HCT116 (cell line): ENCODE measurements around the gene KRAS. TPM values are rescaled to one million over a fixed set of nuclear protein-coding genes. Genes with fewer than 3 reads are reported as not detected.

Experiments used
- ATAC-seq: fragments of 200-7000 bp; cut with Tn5 transposase; 2 replicates; pipeline ENCODE4 v1.9.1; 2020; ENCODE audit warnings: mild to moderate bottlenecking, moderate library complexity
- BruUV-seq: library from RNA; stranded (reverse); fragments of 400-500 nt; replicated peaks from 2 replicates; lab custom pipeline; 2021; lab: Mats Ljungman, UMichigan
- CTCF ChIA-PET: fragments of 300-600 bp; sonication (Branson Sonifier 250); formaldehyde crosslinking; loops from one replicate; lab custom pipeline; 2021; ENCODE audit warnings: antibody characterized with exemption; lab: Charles Lee
- POLR2A ChIA-PET: fragments of 300-600, 350-600 bp; sonication (Branson Sonifier 250); formaldehyde crosslinking; loops from one replicate; lab custom pipeline; 2021; ENCODE audit warnings: antibody characterized with exemption; lab: Charles Lee
- RAD21 ChIA-PET, 2 experiments: fragments of 300-600 bp; sonication (Branson Sonifier 250); formaldehyde crosslinking; loops; one replicate each; lab custom pipeline; 2023; ENCODE audit warnings: low total read pairs in 2 of 2; ENCODE audit not compliant: uncharacterized antibody in 2 of 2, unreplicated experiment in 2 of 2, low non-redundant PET in 1 of 2; lab: Charles Lee
- DNase-seq: peaks from one replicate; pipeline ENCODE4 v3.0.0-alpha.2; 2010; ENCODE audit warnings: low read depth, low spot score
- H2AFZ ChIP-seq: fragments of 200-600 bp; shearing (Covaris generic), sonication (generic); 2 replicates; pipeline ENCODE4 v1.6.1; 2017; ENCODE audit warnings: low read depth, mixed run types, mixed read lengths, antibody characterized with exemption, low read length; ENCODE audit not compliant: poor library complexity, severe bottlenecking
- H3K27ac ChIP-seq: 2 replicates; pipeline ENCODE4 v1.5.1; 2012; ENCODE audit warnings: low read depth, low read length
- H3K27me3 ChIP-seq: fragments of 200-600 bp; sonication (generic); 2 replicates; pipeline ENCODE4 v1.6.1; 2016; ENCODE audit warnings: mixed run types, low read length, mixed read lengths; ENCODE audit not compliant: insufficient read depth
- H3K36me3 ChIP-seq, 2 experiments: fragments of 200-500 bp in 1 of 2; fragments of 200-600 bp in 1 of 2; sonication (Bioruptor generic) in 1 of 2; sonication (generic) in 1 of 2; 2 replicates each; pipeline versions ENCODE4 v1.5.1 to v1.6.1; 2014 to 2016; ENCODE audit warnings: low read length in 2 of 2, inconsistent platforms in 1 of 2, mixed read lengths in 1 of 2, mixed run types in 1 of 2; ENCODE audit not compliant: insufficient read depth in 2 of 2, control insufficient read depth in 1 of 2
- H3K4me1 ChIP-seq, 2 experiments: fragments of 200-600 bp in 1 of 2; sonication (generic) in 1 of 2; 2 replicates each; pipeline versions ENCODE4 v1.5.1 to v1.6.1; 2012 to 2017; ENCODE audit warnings: low read length in 2 of 2, inconsistent platforms in 1 of 2, mild to moderate bottlenecking in 1 of 2, mixed read lengths in 1 of 2, mixed run types in 1 of 2, moderate library complexity in 1 of 2; ENCODE audit not compliant: insufficient read depth in 2 of 2, control insufficient read depth in 1 of 2
- H3K4me2 ChIP-seq: fragments of 200-600 bp; sonication (generic); 2 replicates; pipeline ENCODE4 v1.6.1; 2017; ENCODE audit warnings: mixed run types, low read length, mixed read lengths
- H3K4me3 ChIP-seq, 2 experiments: fragments of 200-600 bp in 1 of 2; sonication (generic) in 1 of 2; replicated peaks in 1 of 2; 2 replicates each; pipeline ENCODE4 v1.5.1; 2011 to 2016; ENCODE audit warnings: low read length in 2 of 2, control low read depth in 1 of 2, low read depth in 1 of 2, mild to moderate bottlenecking in 1 of 2, mixed read lengths in 1 of 2, mixed run types in 1 of 2
- H3K79me2 ChIP-seq: fragments of 200-600 bp; sonication (generic); 2 replicates; pipeline ENCODE4 v1.6.1; 2017; ENCODE audit warnings: mild to moderate bottlenecking, mixed run types, low read length, moderate library complexity, mixed read lengths; ENCODE audit not compliant: insufficient read depth
- H3K9ac ChIP-seq: fragments of 200-600 bp; sonication (generic); 2 replicates; pipeline ENCODE4 v1.6.1; 2016; ENCODE audit warnings: low read length, mixed read lengths
- H3K9me2 ChIP-seq: fragments of 200-600 bp; sonication (generic), shearing (Covaris generic); 2 replicates; pipeline ENCODE4 v1.6.1; 2017; ENCODE audit warnings: mixed run types, mild to moderate bottlenecking, moderate library complexity; ENCODE audit not compliant: insufficient read depth
- H3K9me3 ChIP-seq, 2 experiments: fragments of 200-500 bp in 1 of 2; fragments of 200-600 bp in 1 of 2; sonication (Bioruptor generic) in 1 of 2; sonication (generic) in 1 of 2; 2 replicates each; pipeline ENCODE4 v1.6.1; 2014 to 2017; ENCODE audit warnings: low read length in 2 of 2, mixed read lengths in 2 of 2, inconsistent platforms in 1 of 2, low read depth in 1 of 2, mild to moderate bottlenecking in 1 of 2, mixed run types in 1 of 2, moderate library complexity in 1 of 2; ENCODE audit not compliant: control insufficient read depth in 1 of 2, insufficient read depth in 1 of 2
- H4K20me1 ChIP-seq: fragments of 200-600 bp; sonication (generic), shearing (Covaris generic); 2 replicates; pipeline ENCODE4 v1.6.1; 2017; ENCODE audit warnings: mixed run types, mild to moderate bottlenecking, moderate library complexity; ENCODE audit not compliant: insufficient read depth
- CBX3 ChIP-seq: IDR thresholded peaks from 2 replicates; pipeline ENCODE4 v1.6.1; 2012; ENCODE audit warnings: low read depth
- CEBPB ChIP-seq: IDR thresholded peaks from 2 replicates; pipeline ENCODE4 v1.6.1; 2012; ENCODE audit warnings: low read depth
- ELF1 ChIP-seq: IDR thresholded peaks from 2 replicates; pipeline ENCODE4 v1.6.1; 2012; ENCODE audit warnings: low read depth, borderline replicate concordance
- FOSL1 ChIP-seq: IDR thresholded peaks from 2 replicates; pipeline ENCODE4 v1.6.1; 2012; ENCODE audit warnings: low read depth
- POLR2A ChIP-seq: IDR thresholded peaks from 2 replicates; pipeline ENCODE4 v1.7.0; 2011; ENCODE audit warnings: borderline replicate concordance; ENCODE audit not compliant: insufficient read depth, insufficient read length; ENCODE audit errors: extremely low read depth
- POLR2AphosphoS5 ChIP-seq: IDR thresholded peaks from 2 replicates; pipeline ENCODE4 v1.6.1; 2011; ENCODE audit warnings: mild to moderate bottlenecking, low read depth, low read length, moderate library complexity
- RAD21 ChIP-seq: IDR thresholded peaks from 2 replicates; pipeline ENCODE4 v1.6.1; 2012; ENCODE audit warnings: low read depth, mild to moderate bottlenecking
- TCF7L2 ChIP-seq: IDR thresholded peaks from 2 replicates; pipeline ENCODE4 v1.7.0; 2011; ENCODE audit warnings: borderline replicate concordance, inconsistent platforms; ENCODE audit not compliant: insufficient read depth, insufficient read length; ENCODE audit errors: extremely low read depth
- YY1 ChIP-seq: IDR thresholded peaks from 2 replicates; pipeline ENCODE4 v1.6.1; 2011; ENCODE audit warnings: low read length, low read depth, moderate library complexity, mild to moderate bottlenecking; ENCODE audit not compliant: insufficient replicate concordance; ENCODE audit errors: extremely low read depth
- ZFX ChIP-seq: fragments of 450-650 bp; IDR thresholded peaks from 2 replicates; pipeline ENCODE4 v1.6.1; 2017
- ZNF274 ChIP-seq: fragments of 200-500 bp; sonication (Bioruptor generic); IDR thresholded peaks from 2 replicates; pipeline ENCODE4 v1.6.1; 2014; ENCODE audit warnings: mild to moderate bottlenecking, low read depth, low read length, inconsistent platforms
- intact Hi-C: fragments of 100-400 bp; cut with micrococcal nuclease; formaldehyde crosslinking; loops from 2 replicates; pipeline ENCODE4 v1.10.0; 2022
- total RNA-seq: library from RNA; stranded (reverse); gene quantifications from one replicate; pipeline ENCODE4 v1.2.1, GENCODE V29; 2021; ENCODE audit not compliant: unreplicated experiment
- TF ChIP-seq, protein P1 (sequence below): IDR thresholded peaks from 2 replicates; pipeline ENCODE4 v1.6.1; 2012
- TF ChIP-seq, protein P2 (sequence below): IDR thresholded peaks from 2 replicates; pipeline ENCODE4 v1.6.1; 2012; ENCODE audit warnings: low read depth
- TF ChIP-seq, protein P3 (sequence below), 3 experiments: fragments of 200-600 bp in 1 of 3; sonication (generic) in 1 of 3; IDR thresholded peaks in 2 of 3; conservative IDR thresholded peaks in 1 of 3; 2 replicates each; pipeline ENCODE4 v1.5.1; 2012 to 2017; ENCODE audit warnings: low read depth in 2 of 3, low read length in 2 of 3, antibody characterized with exemption in 1 of 3, borderline replicate concordance in 1 of 3, control low read depth in 1 of 3, mild to moderate bottlenecking in 1 of 3, mixed read lengths in 1 of 3, mixed run types in 1 of 3, moderate library complexity in 1 of 3; ENCODE audit not compliant: insufficient read depth in 1 of 3

The KRAS gene
- total RNA-seq, 1 experiment from 2014 or later, result 37.5 TPM

- TF ChIP-seq CEBPB (no peak), ZFX (no peak), YY1 (no peak), POLR2A (no peak), FOSL1 (no peak), RAD21 (no peak), TCF7L2 (no peak), ELF1 (no peak), CBX3 (no peak), POLR2AphosphoS5 (no peak), ZNF274 (no peak)
- TF ChIP-seq, protein P1, sequence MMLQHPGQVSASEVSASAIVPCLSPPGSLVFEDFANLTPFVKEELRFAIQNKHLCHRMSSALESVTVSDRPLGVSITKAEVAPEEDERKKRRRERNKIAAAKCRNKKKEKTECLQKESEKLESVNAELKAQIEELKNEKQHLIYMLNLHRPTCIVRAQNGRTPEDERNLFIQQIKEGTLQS, result no peak
- TF ChIP-seq, protein P2, sequence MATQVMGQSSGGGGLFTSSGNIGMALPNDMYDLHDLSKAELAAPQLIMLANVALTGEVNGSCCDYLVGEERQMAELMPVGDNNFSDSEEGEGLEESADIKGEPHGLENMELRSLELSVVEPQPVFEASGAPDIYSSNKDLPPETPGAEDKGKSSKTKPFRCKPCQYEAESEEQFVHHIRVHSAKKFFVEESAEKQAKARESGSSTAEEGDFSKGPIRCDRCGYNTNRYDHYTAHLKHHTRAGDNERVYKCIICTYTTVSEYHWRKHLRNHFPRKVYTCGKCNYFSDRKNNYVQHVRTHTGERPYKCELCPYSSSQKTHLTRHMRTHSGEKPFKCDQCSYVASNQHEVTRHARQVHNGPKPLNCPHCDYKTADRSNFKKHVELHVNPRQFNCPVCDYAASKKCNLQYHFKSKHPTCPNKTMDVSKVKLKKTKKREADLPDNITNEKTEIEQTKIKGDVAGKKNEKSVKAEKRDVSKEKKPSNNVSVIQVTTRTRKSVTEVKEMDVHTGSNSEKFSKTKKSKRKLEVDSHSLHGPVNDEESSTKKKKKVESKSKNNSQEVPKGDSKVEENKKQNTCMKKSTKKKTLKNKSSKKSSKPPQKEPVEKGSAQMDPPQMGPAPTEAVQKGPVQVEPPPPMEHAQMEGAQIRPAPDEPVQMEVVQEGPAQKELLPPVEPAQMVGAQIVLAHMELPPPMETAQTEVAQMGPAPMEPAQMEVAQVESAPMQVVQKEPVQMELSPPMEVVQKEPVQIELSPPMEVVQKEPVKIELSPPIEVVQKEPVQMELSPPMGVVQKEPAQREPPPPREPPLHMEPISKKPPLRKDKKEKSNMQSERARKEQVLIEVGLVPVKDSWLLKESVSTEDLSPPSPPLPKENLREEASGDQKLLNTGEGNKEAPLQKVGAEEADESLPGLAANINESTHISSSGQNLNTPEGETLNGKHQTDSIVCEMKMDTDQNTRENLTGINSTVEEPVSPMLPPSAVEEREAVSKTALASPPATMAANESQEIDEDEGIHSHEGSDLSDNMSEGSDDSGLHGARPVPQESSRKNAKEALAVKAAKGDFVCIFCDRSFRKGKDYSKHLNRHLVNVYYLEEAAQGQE, result no peak
- TF ChIP-seq, protein P3, sequence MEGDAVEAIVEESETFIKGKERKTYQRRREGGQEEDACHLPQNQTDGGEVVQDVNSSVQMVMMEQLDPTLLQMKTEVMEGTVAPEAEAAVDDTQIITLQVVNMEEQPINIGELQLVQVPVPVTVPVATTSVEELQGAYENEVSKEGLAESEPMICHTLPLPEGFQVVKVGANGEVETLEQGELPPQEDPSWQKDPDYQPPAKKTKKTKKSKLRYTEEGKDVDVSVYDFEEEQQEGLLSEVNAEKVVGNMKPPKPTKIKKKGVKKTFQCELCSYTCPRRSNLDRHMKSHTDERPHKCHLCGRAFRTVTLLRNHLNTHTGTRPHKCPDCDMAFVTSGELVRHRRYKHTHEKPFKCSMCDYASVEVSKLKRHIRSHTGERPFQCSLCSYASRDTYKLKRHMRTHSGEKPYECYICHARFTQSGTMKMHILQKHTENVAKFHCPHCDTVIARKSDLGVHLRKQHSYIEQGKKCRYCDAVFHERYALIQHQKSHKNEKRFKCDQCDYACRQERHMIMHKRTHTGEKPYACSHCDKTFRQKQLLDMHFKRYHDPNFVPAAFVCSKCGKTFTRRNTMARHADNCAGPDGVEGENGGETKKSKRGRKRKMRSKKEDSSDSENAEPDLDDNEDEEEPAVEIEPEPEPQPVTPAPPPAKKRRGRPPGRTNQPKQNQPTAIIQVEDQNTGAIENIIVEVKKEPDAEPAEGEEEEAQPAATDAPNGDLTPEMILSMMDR (IDR thresholded peaks at IDR 0.05 in 2 of 3, conservative IDR thresholded peaks at IDR 0.05 in 1 of 3; ENCODE audit: borderline replicate concordance in 1 of 3, insufficient read depth in 1 of 3, low read depth in 2 of 3, low read length in 2 of 3), result no peak
- no peak overlapping the region for H2AFZ ChIP-seq
- peaks cover 3 to 18% of the 10 kb centered on the region in 2 experiments; a peak in 3 of 4 replicates for H3K36me3 ChIP-seq
- H4K20me1 ChIP-seq, result no peaks in the 10 kb centered on the region
- ChIA-PET CTCF (interaction anchor here (1.0 kb wide), 1 partner anchor 179 kb away, joined by 3 read pairs; no protein-coding TSS in a partner anchor), RAD21 (no interaction called here), POLR2A (no interaction called here)
- H3K4me1 ChIP-seq, result no peaks in the 10 kb centered on the region
- no peaks in the 10 kb centered on the region for H3K79me2 ChIP-seq
- H3K9ac ChIP-seq, result no peak overlapping the region
- intact Hi-C loops, result no loop called here
- no peak overlapping the region for H3K27ac ChIP-seq
- no peak overlapping the region for H3K4me2 ChIP-seq
- H3K27me3 ChIP-seq, result no peaks in the 10 kb centered on the region
- ATAC-seq (no peak), DNase-seq (no peak)
- no peaks in the 10 kb centered on the region for H3K9me2 ChIP-seq
- TSS peak; percentile 9 for BruUV-seq
- H3K9me3 ChIP-seq, result no peaks in the 10 kb centered on the region
- H3K4me3 ChIP-seq, result no peak overlapping the region
Observed at GRCh38 chr12:25207846-25208245, 42.9 kb downstream of the KRAS start.
